HepG2 (cell line): ENCODE results near the gene CAMTA2. TPM values are rescaled to one million over a fixed set of nuclear protein-coding genes. Genes with fewer than 3 reads are reported as not detected.

Experiments used
- ATRX ChIP-seq: sonication (generic); formaldehyde crosslinking; IDR thresholded peaks from 2 replicates; pipeline ENCODE4 v1.4.0; 2020; ENCODE audit warnings: missing genetic modification reagents, borderline replicate concordance
- DMTF1 ChIP-seq: sonication (generic); formaldehyde crosslinking; IDR thresholded peaks from 2 replicates; pipeline ENCODE4 v1.4.0; 2020; ENCODE audit warnings: mild to moderate bottlenecking, missing genetic modification reagents
- ETV6 ChIP-seq: sonication (generic); formaldehyde crosslinking; conservative IDR thresholded peaks from 2 replicates; pipeline ENCODE4 v1.4.0; 2020; ENCODE audit warnings: missing genetic modification reagents
- FOSL2 ChIP-seq: sonication (generic); formaldehyde crosslinking; IDR thresholded peaks from 2 replicates; pipeline ENCODE4 v1.4.0; 2020; ENCODE audit warnings: missing genetic modification reagents
- MLLT10 ChIP-seq: sonication (generic); formaldehyde crosslinking; IDR thresholded peaks from 2 replicates; pipeline ENCODE4 v1.4.0; 2020; ENCODE audit warnings: missing genetic modification reagents
- MXD3 ChIP-seq: IDR thresholded peaks from 2 replicates; pipeline ENCODE4 v1.6.1; 2016; ENCODE audit warnings: mild to moderate bottlenecking, missing biosample characterization, missing genetic modification reagents
- NCOA1 ChIP-seq: sonication (generic); formaldehyde crosslinking; IDR thresholded peaks from 2 replicates; pipeline ENCODE4 v1.9.0; 2021; ENCODE audit warnings: missing genetic modification reagents
- NCOA2 ChIP-seq: sonication (generic); formaldehyde crosslinking; IDR thresholded peaks from 2 replicates; pipeline ENCODE4 v1.8.0; 2022; ENCODE audit warnings: inconsistent platforms
- NFIB ChIP-seq: sonication (generic); formaldehyde crosslinking; IDR thresholded peaks from 2 replicates; pipeline ENCODE4 v1.9.0; 2021; ENCODE audit warnings: missing genetic modification reagents, mild to moderate bottlenecking, borderline replicate concordance
- TERF1 ChIP-seq: sonication (generic); formaldehyde crosslinking; IDR thresholded peaks from 2 replicates; pipeline ENCODE4 v1.8.0; 2022; ENCODE audit warnings: mild to moderate bottlenecking, missing genetic modification reagents, moderate library complexity
- WIZ ChIP-seq: sonication (generic); formaldehyde crosslinking; IDR thresholded peaks from 2 replicates; pipeline ENCODE4 v1.5.1; 2020; ENCODE audit warnings: mild to moderate bottlenecking, missing genetic modification reagents
- ZFAT ChIP-seq: sonication (generic); formaldehyde crosslinking; conservative IDR thresholded peaks from 2 replicates; pipeline ENCODE4 v1.8.1; 2023; ENCODE audit warnings: missing genetic modification reagents, inconsistent platforms
- ZFP62 ChIP-seq: sonication (generic); formaldehyde crosslinking; IDR thresholded peaks from 2 replicates; pipeline ENCODE4 v1.4.0; 2020; ENCODE audit warnings: missing genetic modification reagents
- ZIK1 ChIP-seq: sonication (generic); formaldehyde crosslinking; IDR thresholded peaks from 2 replicates; pipeline ENCODE4 v1.5.0; 2020; ENCODE audit warnings: mild to moderate bottlenecking, low read depth, missing genetic modification reagents, borderline replicate concordance
- ZMYM4 ChIP-seq: sonication (generic); formaldehyde crosslinking; IDR thresholded peaks from 2 replicates; pipeline ENCODE4 v1.8.1; 2023; ENCODE audit warnings: mild to moderate bottlenecking, missing genetic modification reagents
- ZNF326 ChIP-seq: sonication (generic); formaldehyde crosslinking; IDR thresholded peaks from 2 replicates; pipeline ENCODE4 v1.4.0; 2020; ENCODE audit warnings: missing genetic modification reagents, borderline replicate concordance
- ZNF335 ChIP-seq: sonication (generic); formaldehyde crosslinking; IDR thresholded peaks from 2 replicates; pipeline ENCODE4 v1.4.0; 2020; ENCODE audit warnings: missing genetic modification reagents
- ZNF354B ChIP-seq: sonication (generic); formaldehyde crosslinking; IDR thresholded peaks from 2 replicates; pipeline ENCODE4 v1.8.0; 2022; ENCODE audit warnings: mild to moderate bottlenecking, missing genetic modification reagents
- ZNF382 ChIP-seq: sonication (generic); formaldehyde crosslinking; IDR thresholded peaks from 2 replicates; pipeline ENCODE4 v1.5.0; 2020; ENCODE audit warnings: missing genetic modification reagents, mild to moderate bottlenecking, borderline replicate concordance
- ZNF496 ChIP-seq: sonication (generic); formaldehyde crosslinking; IDR thresholded peaks from 2 replicates; pipeline ENCODE4 v1.8.1; 2023; ENCODE audit warnings: mild to moderate bottlenecking, moderate library complexity, missing genetic modification reagents; ENCODE audit not compliant: insufficient replicate concordance
- ZNF598 ChIP-seq: sonication (generic); formaldehyde crosslinking; IDR thresholded peaks from 2 replicates; pipeline ENCODE4 v1.5.1; 2020; ENCODE audit warnings: mild to moderate bottlenecking, missing genetic modification reagents, borderline replicate concordance
- ZNF713 ChIP-seq: sonication (generic); formaldehyde crosslinking; IDR thresholded peaks from 2 replicates; pipeline ENCODE4 v1.4.0; 2020; ENCODE audit warnings: mild to moderate bottlenecking, missing genetic modification reagents
- polyA plus RNA-seq, 8 experiments: library from polyadenylated mRNA; depleted of rRNA in 3 of 8; stranded (reverse) in 7 of 8; unstranded in 1 of 8; fragments of >200 nt; fragmentation: Illumina TruSeq in 4 of 8; extraction: Trizol in 4 of 8; gene quantifications; 2 replicates each; pipeline versions ENCODE4 v1.2.1 to v1.2.3, GENCODE V29; 2011 to 2016; ENCODE audit warnings: low read depth in 4 of 8, missing spikeins in 1 of 8, mixed read lengths in 1 of 8; ENCODE audit not compliant: insufficient read depth in 1 of 8
- total RNA-seq, 5 experiments: library from RNA; depleted of rRNA; stranded (reverse); fragments of >200 nt; fragmentation: Illumina TruSeq; extraction: Trizol; gene quantifications; 2 replicates each; pipeline ENCODE4 v1.2.3, GENCODE V29; 2016; ENCODE audit warnings: low read depth in 1 of 5
- TF ChIP-seq, protein P1 (sequence below): IDR thresholded peaks from 2 replicates; pipeline ENCODE4 v1.6.1; 2016; ENCODE audit warnings: missing compliant biosample characterization, missing genetic modification reagents, borderline replicate concordance

Gene CAMTA2
- total and polyA plus RNA-seq, 2 of the 13 experiments (the other 11 are each of a cell fraction or from before 2014, with no cell fraction given), result 4.1 to 7.1 TPM

- no peak for TF ChIP-seq TERF1 (CRISPR knock-in tag)
- TF ChIP-seq ZMYM4 (CRISPR knock-in tag), result no peak
- no peak for TF ChIP-seq ATRX
- no peak for TF ChIP-seq ZFP62 (CRISPR knock-in tag)
- TF ChIP-seq ZNF326 (CRISPR knock-in tag), result no peak
- TF ChIP-seq WIZ (CRISPR knock-in tag), result no peak; the same call in 1 of the 2 replicates
- TF ChIP-seq MLLT10 (CRISPR knock-in tag), result no peak
- TF ChIP-seq NCOA2 (CRISPR knock-in tag), result no peak
- peak; percentile 57; the same call in 1 of the 2 replicates for TF ChIP-seq MXD3
- TF ChIP-seq ZNF335 (CRISPR knock-in tag), result no peak
- TF ChIP-seq FOSL2, result no peak
- 0 out of 2 replicates have a peak, but pooled peaks have one; percentile 48 for TF ChIP-seq ZFAT (CRISPR knock-in tag)
- TF ChIP-seq, protein P1, sequence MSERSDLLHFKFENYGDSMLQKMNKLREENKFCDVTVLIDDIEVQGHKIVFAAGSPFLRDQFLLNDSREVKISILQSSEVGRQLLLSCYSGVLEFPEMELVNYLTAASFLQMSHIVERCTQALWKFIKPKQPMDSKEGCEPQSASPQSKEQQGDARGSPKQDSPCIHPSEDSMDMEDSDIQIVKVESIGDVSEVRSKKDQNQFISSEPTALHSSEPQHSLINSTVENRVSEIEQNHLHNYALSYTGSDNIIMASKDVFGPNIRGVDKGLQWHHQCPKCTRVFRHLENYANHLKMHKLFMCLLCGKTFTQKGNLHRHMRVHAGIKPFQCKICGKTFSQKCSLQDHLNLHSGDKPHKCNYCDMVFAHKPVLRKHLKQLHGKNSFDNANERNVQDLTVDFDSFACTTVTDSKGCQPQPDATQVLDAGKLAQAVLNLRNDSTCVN (CRISPR knock-in tag), result peak; percentile 40; the same call in 1 of the 2 replicates
- TF ChIP-seq ZNF598 (CRISPR knock-in tag), result peak; percentile 68; the same call in 1 of the 2 replicates
- no peak for TF ChIP-seq ZNF496 (CRISPR knock-in tag)
- TF ChIP-seq ETV6 (CRISPR knock-in tag), result no peak
- 0 out of 2 replicates have a peak, but pooled peaks have one; percentile 47 for TF ChIP-seq ZNF713 (CRISPR knock-in tag)
- no peak for TF ChIP-seq NCOA1
- TF ChIP-seq ZNF382 (CRISPR knock-in tag), result no peak
- TF ChIP-seq DMTF1 (CRISPR knock-in tag), result no peak
- TF ChIP-seq ZIK1, result peak; percentile 52; the same call in 1 of the 2 replicates
- no peak for TF ChIP-seq NFIB (CRISPR knock-in tag)
- TF ChIP-seq ZNF354B (CRISPR knock-in tag), result 0 out of 2 replicates have a peak, but pooled peaks have one; percentile 38
These were observed 39.1 kb downstream of the CAMTA2 start, which contains the start of gene PFN1 (continued) for GRCh38 chr17:4948166-4948930.
